BJ (cell line): ENCODE results near the gene UBXN1. TPM values are rescaled to one million over a fixed set of nuclear protein-coding genes. Genes with fewer than 3 reads are reported as not detected.
A peak's percentile ranks its signal among the peaks of the same experiment; 100 is the strongest.
"Not testable (repeated sequence)": the region's sequence is repeated elsewhere in the genome, so short reads cannot be mapped to it uniquely, and the experiment has no call there.

Experiments
- CTCF ChIA-PET: fragments of 350-600 bp; formaldehyde crosslinking; extraction: SDS; loops from one replicate; lab custom pipeline; 2021; ENCODE audit warnings: antibody characterized with exemption, inconsistent platforms; lab: Yijun Ruan, JAX
- POLR2A ChIA-PET: fragments of 300-600 bp; sonication (Branson Sonifier 250); formaldehyde crosslinking; extraction: SDS; loops from one replicate; lab custom pipeline; 2021; ENCODE audit warnings: antibody characterized with exemption; lab: Charles Lee
- DNase-seq: peaks from one replicate; pipeline ENCODE4 v3.0.0-alpha.2; 2011; ENCODE audit warnings: low read depth
- H3K27me3 ChIP-seq: 2 replicates; pipeline ENCODE4 v1.6.0; 2011; ENCODE audit warnings: low read length; ENCODE audit not compliant: control insufficient read depth, insufficient read depth
- H3K36me3 ChIP-seq: 2 replicates; pipeline ENCODE4 v1.5.1; 2011; ENCODE audit warnings: low read length; ENCODE audit not compliant: control insufficient read depth, insufficient read depth
- H3K4me3 ChIP-seq: 2 replicates; pipeline ENCODE4 v1.5.1; 2011; ENCODE audit warnings: low read depth, mild to moderate bottlenecking, control low read depth, low read length
- CTCF ChIP-seq: IDR thresholded peaks from 2 replicates; pipeline ENCODE4 v1.5.1; 2011; ENCODE audit warnings: low read depth, mild to moderate bottlenecking, control low read depth, inconsistent platforms, low read length, moderate library complexity; ENCODE audit not compliant: insufficient read depth
- polyA plus RNA-seq: library from polyadenylated mRNA; depleted of rRNA; stranded (reverse); fragments of >200 nt; gene quantifications from 2 replicates; pipeline ENCODE4 v1.2.3, GENCODE V29; 2011

The UBXN1 gene
- polyA plus RNA-seq, 1 experiment: 86.0 TPM

GRCh38 chr11:62680825-62681240 is 2.0 kb upstream of the UBXN1 start:
- POLR2A ChIA-PET: no interaction called here
- no peak overlapping the region for H3K4me3 ChIP-seq
- DNase-seq: no peak
- no peaks in the 10 kb centered on the region for H3K27me3 ChIP-seq
- peak; percentile 67 for TF ChIP-seq CTCF
- H3K36me3 ChIP-seq: peaks cover 11% of the 10 kb centered on the region
- CTCF ChIA-PET: interaction anchor here (0.6 to 3.3 kb wide), 28 partner anchors 9 to 299 kb away, joined by 3 to 40 read pairs (median 4); partner anchors contain the start of genes C11orf98, CSKMT, EML3 and GNG3

GRCh38 chr11:62678433-62678769 is 472 bp downstream of the UBXN1 start:
- ChIA-PET POLR2A (no interaction called here), CTCF (interaction anchor here (0.7 to 1.0 kb wide), 2 partner anchors 16 to 29 kb away, joined by 3 to 4 read pairs; partner anchors contain the start of genes BSCL2 and GNG3)
- Histone ChIP-seq H3K36me3 (peaks cover 13% of the 10 kb centered on the region), H3K4me3 (peak overlapping the region; percentile 74), H3K27me3 (no peaks in the 10 kb centered on the region)
- no peak for TF ChIP-seq CTCF
- DNase-seq: no peak

- ChIA-PET CTCF (interaction anchor here (1.7 kb wide), 1 partner anchor 11 kb away, joined by 5 read pairs; the partner anchor contains the start of gene LRRN4CL), POLR2A (no interaction called here)
- Histone ChIP-seq H3K27me3 (no peaks in the 10 kb centered on the region), H3K36me3 (peaks cover 13% of the 10 kb centered on the region), H3K4me3 (peak overlapping the region; percentile 74; the same call in 1 of the 2 replicates)
- TF ChIP-seq CTCF: no peak
- DNase-seq: no peak
Observed at GRCh38 chr11:62677714-62678113, 1.2 kb downstream of the UBXN1 start.

GRCh38 chr11:62677156-62677555 is 1.7 kb downstream of the UBXN1 start:
- Histone ChIP-seq H3K36me3 (peaks cover 13% of the 10 kb centered on the region), H3K27me3 (no peaks in the 10 kb centered on the region), H3K4me3 (no peak overlapping the region)
- no peak for TF ChIP-seq CTCF
- ChIA-PET POLR2A (no interaction called here), CTCF (interaction anchor here (1.4 to 1.7 kb wide), 2 partner anchors 12 to 18 kb away, joined by 5 to 6 read pairs; partner anchors contain the start of gene LRRN4CL)
- no peak for DNase-seq

- POLR2A ChIA-PET: no interaction called here
- DNase-seq: no peak
Observed at GRCh38 chr11:62676698-62677097, 2.2 kb downstream of the UBXN1 start.

GRCh38 chr11:62675415-62675814 is 3.5 kb downstream of the UBXN1 start:
- ChIA-PET CTCF (interaction anchor here (0.7 to 1.2 kb wide), 2 partner anchors 15 to 197 kb away, joined by 3 to 4 read pairs; no protein-coding TSS in a partner anchor), POLR2A (interaction anchor here (1.3 kb wide), 1 partner anchor 10 kb away, joined by 18 read pairs; the partner anchor contains the start of genes C11orf98 and CSKMT)
- H3K36me3 ChIP-seq: peaks cover 13% of the 10 kb centered on the region
- not testable (repeated sequence) for H3K4me3 ChIP-seq, H3K27me3 ChIP-seq, DNase-seq

More at GRCh38 chr11:62676698-62677097, 2.2 kb downstream of the UBXN1 start:
- Histone ChIP-seq H3K27me3 (no peaks in the 10 kb centered on the region), H3K4me3 (no peak overlapping the region), H3K36me3 (peaks cover 13% of the 10 kb centered on the region)
- CTCF ChIA-PET: interaction anchor here (1.4 to 1.7 kb wide), 2 partner anchors 12 to 18 kb away, joined by 5 to 6 read pairs; partner anchors contain the start of gene LRRN4CL
- no peak for TF ChIP-seq CTCF
